Spleen (tissue), 11 donors: ENCODE measurements around the gene LIN7A. TPM values are rescaled to one million over a fixed set of nuclear protein-coding genes. Genes with fewer than 3 reads are reported as not detected.
A peak's percentile ranks its signal among the peaks of the same experiment; 100 is the strongest.
"Not testable (repeated sequence)": the region's sequence is repeated elsewhere in the genome, so short reads cannot be mapped to it uniquely, and the experiment has no call there.

Source experiments
- DNase-seq: peaks from one replicate; pipeline ENCODE4 v3.0.0-alpha.2; 2020
- H3K27ac ChIP-seq, 8 donors: fragments of 200-600 bp; sonication (generic) in 7 of 8; 1 replicate in 4 of 8; 2 replicates in 4 of 8; pipeline versions ENCODE4 v1.5.0 to v1.8.0; 2016 to 2021; ENCODE audit warnings: inconsistent platforms in 4 of 8, mild to moderate bottlenecking in 4 of 8, moderate library complexity in 1 of 8
- H3K27me3 ChIP-seq, 7 donors: fragments of 200-600 bp; sonication (generic) in 6 of 7; replicated peaks in 1 of 7; 1 replicate in 4 of 7; 2 replicates in 3 of 7; pipeline versions ENCODE4 v1.5.0 to v1.8.0; 2016 to 2021; ENCODE audit warnings: inconsistent platforms in 3 of 7, mild to moderate bottlenecking in 1 of 7
- H3K36me3 ChIP-seq, 6 donors: fragments of 200-600 bp; sonication (generic) in 5 of 6; 1 replicate in 4 of 6; 2 replicates in 2 of 6; pipeline versions ENCODE4 v1.5.0 to v1.8.0; 2016 to 2021; ENCODE audit warnings: inconsistent platforms in 2 of 6
- H3K4me1 ChIP-seq, 6 donors: fragments of 200-600 bp; sonication (generic) in 5 of 6; 1 replicate in 3 of 6; 2 replicates in 3 of 6; pipeline versions ENCODE4 v1.5.0 to v1.8.0; 2016 to 2021; ENCODE audit warnings: inconsistent platforms in 3 of 6
- H3K4me3 ChIP-seq, 8 donors: fragments of 200-600 bp; sonication (generic) in 7 of 8; 1 replicate in 4 of 8; 2 replicates in 4 of 8; pipeline versions ENCODE4 v1.5.0 to v1.8.0; 2016 to 2021; ENCODE audit warnings: inconsistent platforms in 4 of 8, mild to moderate bottlenecking in 4 of 8, moderate library complexity in 2 of 8
- H3K9me3 ChIP-seq, 8 donors: fragments of 200-600 bp; sonication (generic) in 7 of 8; 1 replicate in 4 of 8; 2 replicates in 4 of 8; pipeline versions ENCODE4 v1.5.0 to v1.8.0; 2016 to 2021; ENCODE audit warnings: inconsistent platforms in 4 of 8
- POLR2A ChIP-seq, 3 donors: fragments of 450-650 bp; IDR thresholded peaks; one replicate each; pipeline ENCODE4 v1.5.1; 2017; ENCODE audit warnings: antibody characterized with exemption in 3 of 3, mild to moderate bottlenecking in 1 of 3
- POLR2AphosphoS5 ChIP-seq, 3 donors: sonication (generic); formaldehyde crosslinking; IDR thresholded peaks; one replicate each; pipeline ENCODE4 v1.5.1; 2017; ENCODE audit warnings: antibody characterized with exemption in 3 of 3
- WGBS, 5 donors: extraction: QIAGEN DNeasy Blood & Tissue Kit in 3 of 5; methylation state at CpG; one replicate each; pipeline versions ENCODE4 v1.1.5 to v1.1.7; 2013 to 2018; 5-methylcytosine and 5-hydroxymethylcytosine counted together
- intact Hi-C: fragments of 100-400 bp; cut with DNase I; formaldehyde crosslinking; loops from one replicate; pipeline ENCODE4 v1.15.0; 2023; ENCODE audit warnings: low total_unique reads
- polyA plus RNA-seq, 3 donors: library from polyadenylated mRNA; stranded (reverse); fragments of 200-250 nt; gene quantifications; one replicate each; pipeline ENCODE4 v1.2.1, GENCODE V29; 2013
- total RNA-seq, 7 donors: library from RNA; depleted of rRNA in 3 of 7; stranded (reverse); fragments of >200 nt in 3 of 7; fragmentation: NEBNext Ultra II Directional in 4 of 7; extraction: Animal tissue kit (Norgen Biotek cat#: 25700) in 4 of 7; gene quantifications; one replicate each; pipeline versions ENCODE4 v1.1.0 to v1.2.1, GENCODE V29; 2016 to 2021
- TF ChIP-seq, protein P1 (sequence below), 11 experiments: fragments of 200-600 bp in 7 of 11; fragments of 450-650 bp in 4 of 11; sonication (generic) in 4 of 11; IDR thresholded peaks in 8 of 11; conservative IDR thresholded peaks in 3 of 11; 1 replicate in 7 of 11; 2 replicates in 4 of 11; pipeline versions ENCODE4 v1.4.0 to v1.8.0; 2016 to 2021; ENCODE audit warnings: antibody characterized with exemption in 11 of 11, inconsistent platforms in 4 of 11, mild to moderate bottlenecking in 1 of 11
- donor health status: healthy with polysubstance abuse.
- donor health status: DM: no; HTN: no; CAD: no; lungs with moderate emphysema.
- donor health status: DM: no; HTN: no; CAD: no.
- donor health status: Bipolar disorder and iron deficiency.
- donor health status: healthy.
- donor health status: DM: no; HTN: no; CAD: no.
- donor health status: DM: yes; HTN: yes; CAD: no.

LIN7A gene
- total and polyA plus RNA-seq, 10 donors: 1.7 to 31.6 (median 13.1) TPM

DNA sequence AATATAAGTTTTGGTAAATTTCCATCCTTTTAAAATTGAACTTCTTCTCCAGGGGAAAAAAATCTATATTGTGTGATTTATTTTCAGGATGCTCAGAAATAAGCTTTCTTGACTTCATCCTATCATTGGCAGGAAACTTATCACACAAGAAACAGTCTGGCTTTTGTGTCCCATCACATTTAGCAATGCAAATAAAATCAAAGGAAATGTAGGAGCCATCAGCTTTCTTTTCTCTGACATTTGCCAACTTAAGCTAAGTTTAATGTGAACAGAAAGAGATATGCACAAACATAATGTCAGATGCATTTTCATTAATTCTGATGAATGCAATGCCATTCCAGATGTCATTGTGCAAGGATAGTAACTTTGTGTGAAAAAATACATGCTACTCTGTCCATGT is 56.6 kb downstream of the LIN7A start:
- H3K36me3 ChIP-seq: no peaks in the 10 kb centered on the region
- peaks cover 0 to 9% (median 0%) of the 10 kb centered on the region in 8 donors for H3K9me3 ChIP-seq
- H3K4me3 ChIP-seq: no peak overlapping the region
- no peak for DNase-seq
- TF ChIP-seq, protein P1, sequence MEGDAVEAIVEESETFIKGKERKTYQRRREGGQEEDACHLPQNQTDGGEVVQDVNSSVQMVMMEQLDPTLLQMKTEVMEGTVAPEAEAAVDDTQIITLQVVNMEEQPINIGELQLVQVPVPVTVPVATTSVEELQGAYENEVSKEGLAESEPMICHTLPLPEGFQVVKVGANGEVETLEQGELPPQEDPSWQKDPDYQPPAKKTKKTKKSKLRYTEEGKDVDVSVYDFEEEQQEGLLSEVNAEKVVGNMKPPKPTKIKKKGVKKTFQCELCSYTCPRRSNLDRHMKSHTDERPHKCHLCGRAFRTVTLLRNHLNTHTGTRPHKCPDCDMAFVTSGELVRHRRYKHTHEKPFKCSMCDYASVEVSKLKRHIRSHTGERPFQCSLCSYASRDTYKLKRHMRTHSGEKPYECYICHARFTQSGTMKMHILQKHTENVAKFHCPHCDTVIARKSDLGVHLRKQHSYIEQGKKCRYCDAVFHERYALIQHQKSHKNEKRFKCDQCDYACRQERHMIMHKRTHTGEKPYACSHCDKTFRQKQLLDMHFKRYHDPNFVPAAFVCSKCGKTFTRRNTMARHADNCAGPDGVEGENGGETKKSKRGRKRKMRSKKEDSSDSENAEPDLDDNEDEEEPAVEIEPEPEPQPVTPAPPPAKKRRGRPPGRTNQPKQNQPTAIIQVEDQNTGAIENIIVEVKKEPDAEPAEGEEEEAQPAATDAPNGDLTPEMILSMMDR (IDR thresholded peaks at IDR 0.05 in 8 of 11, conservative IDR thresholded peaks at IDR 0.05 in 3 of 11): no peak
- TF ChIP-seq POLR2AphosphoS5 (IDR thresholded peaks at IDR 0.05): no peak
- TF ChIP-seq POLR2A (IDR thresholded peaks at IDR 0.05): no peak
- H3K27ac ChIP-seq: no peak overlapping the region
- H3K4me1 ChIP-seq: no peaks in the 10 kb centered on the region
- no peaks in the 10 kb centered on the region for H3K27me3 ChIP-seq
- intact Hi-C loops: no loop called here

DNA sequence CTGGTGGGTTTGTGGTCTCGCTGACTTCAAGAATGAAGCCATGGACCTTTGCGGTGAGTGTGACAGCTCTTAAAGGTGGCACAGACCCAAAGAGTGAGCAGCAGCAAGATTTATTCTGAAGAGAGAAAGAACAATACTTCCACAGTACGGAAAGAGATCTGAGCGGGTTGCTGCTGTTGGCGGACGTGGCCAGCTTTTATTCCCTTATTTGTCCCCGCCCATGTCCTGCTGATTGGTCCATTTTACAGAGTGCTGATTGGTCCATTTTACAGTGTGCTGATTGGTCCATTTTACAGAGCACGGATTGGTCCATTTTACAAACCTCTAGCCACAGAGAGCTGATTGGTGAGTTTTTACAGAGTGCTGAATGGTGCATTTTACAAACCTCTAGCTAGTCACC is 59.3 kb downstream of the LIN7A start:
- H3K27ac ChIP-seq: peak overlapping the region in 6 of 8 donors; percentile 2 to 54 (median 28)
- intact Hi-C loops, H3K9me3 ChIP-seq, H3K4me3 ChIP-seq, DNase-seq, H3K4me1 ChIP-seq, H3K36me3 ChIP-seq, H3K27me3 ChIP-seq: not testable (repeated sequence)
- WGBS, 5 donors: 83 to 89% (median 88%) methylated on average over 8 of the region's 8 CpGs

DNA sequence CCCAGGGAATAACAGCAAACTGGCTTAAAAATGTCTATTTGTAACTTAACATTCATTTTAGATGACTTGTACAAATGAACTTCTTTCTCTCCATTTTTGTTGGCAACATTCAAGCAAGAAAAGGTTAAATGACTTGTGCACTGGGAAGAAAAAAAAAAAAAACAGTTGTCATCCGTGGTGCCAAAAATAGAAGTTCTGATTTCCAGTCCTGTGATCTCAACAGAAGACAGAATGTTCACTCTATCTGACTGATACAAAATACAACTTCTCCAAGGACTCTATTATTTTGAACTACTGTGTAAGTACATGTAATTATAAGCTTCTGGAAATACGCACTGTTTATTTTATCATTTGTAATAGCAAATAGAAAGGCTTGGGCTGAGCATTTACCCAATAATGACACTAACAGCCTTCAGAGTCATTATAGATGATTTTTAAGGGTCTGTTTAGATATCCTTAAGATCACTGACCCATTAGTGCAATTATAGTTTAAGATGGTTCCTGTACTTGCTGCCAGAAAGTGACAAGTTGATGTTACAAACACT is 59.9 kb downstream of the LIN7A start:
- no peak overlapping the region for H3K4me3 ChIP-seq
- H3K27me3 ChIP-seq: no peaks in the 10 kb centered on the region
- DNase-seq: no peak
- no peak for TF ChIP-seq POLR2AphosphoS5 (IDR thresholded peaks at IDR 0.05)
- TF ChIP-seq, protein P1 (IDR thresholded peaks at IDR 0.05 in 8 of 11, conservative IDR thresholded peaks at IDR 0.05 in 3 of 11): no peak
- TF ChIP-seq POLR2A (IDR thresholded peaks at IDR 0.05): no peak
- H3K27ac ChIP-seq: peak overlapping the region in 6 of 8 donors; percentile 2 to 54 (median 30)
- intact Hi-C loops: no loop called here
- no peaks in the 10 kb centered on the region for H3K36me3 ChIP-seq
- H3K9me3 ChIP-seq: peaks cover 0 to 9% (median 0%) of the 10 kb centered on the region in 8 donors
- H3K4me1 ChIP-seq: no peaks in the 10 kb centered on the region
- 39 to 58% (median 51%) methylated on average over 2 of the region's 2 CpGs for WGBS, 5 donors

DNA sequence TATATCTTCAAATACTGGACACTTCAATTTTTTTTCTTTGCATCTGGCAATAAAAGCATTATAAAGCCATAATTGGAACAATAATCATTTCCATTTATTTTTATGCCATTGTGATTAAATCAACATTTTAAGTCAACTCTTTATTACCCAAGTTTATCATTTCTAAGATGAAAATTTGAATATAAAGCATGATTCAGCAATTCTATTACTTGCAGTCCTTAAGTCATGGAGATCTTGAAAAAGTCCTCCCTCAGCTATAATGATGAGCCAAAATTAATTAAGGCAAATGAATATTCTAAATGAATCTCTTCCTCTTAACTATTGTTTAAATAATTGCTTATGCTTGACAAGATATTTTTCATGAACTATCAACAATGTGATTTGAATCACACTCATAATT is 65.7 kb downstream of the LIN7A start:
- Histone ChIP-seq H3K36me3 (no peaks in the 10 kb centered on the region), H3K27me3 (no peaks in the 10 kb centered on the region), H3K4me1 (no peaks in the 10 kb centered on the region), H3K9me3 (no peaks in the 10 kb centered on the region), H3K27ac (no peak overlapping the region), H3K4me3 (no peak overlapping the region)
- intact Hi-C loops: no loop called here
- DNase-seq: no peak
- no peak for TF ChIP-seq POLR2AphosphoS5 (IDR thresholded peaks at IDR 0.05)
- TF ChIP-seq, protein P1 (IDR thresholded peaks at IDR 0.05 in 8 of 11, conservative IDR thresholded peaks at IDR 0.05 in 3 of 11): no peak
- no peak for TF ChIP-seq POLR2A (IDR thresholded peaks at IDR 0.05)

DNA sequence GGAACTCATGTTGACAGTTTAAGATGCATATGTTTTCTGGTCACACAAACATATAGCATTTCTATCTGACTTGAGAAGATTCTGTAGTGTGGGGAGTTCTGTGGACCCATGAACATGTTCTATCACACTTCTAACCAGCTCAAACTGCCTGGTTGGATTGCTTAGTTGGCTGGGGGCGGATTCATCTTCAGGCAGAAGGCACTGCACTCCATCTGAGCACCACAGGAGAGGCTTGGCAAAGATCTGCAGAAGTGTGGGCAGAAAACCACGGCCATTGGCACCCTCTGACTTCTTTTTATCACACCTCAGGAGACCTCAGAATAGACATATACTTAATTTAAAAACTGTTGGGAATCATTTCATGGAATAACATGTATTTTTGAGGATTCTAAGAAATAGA is 68.5 kb downstream of the LIN7A start:
- Histone ChIP-seq H3K9me3 (no peaks in the 10 kb centered on the region), H3K4me3 (no peak overlapping the region), H3K27ac (no peak overlapping the region), H3K36me3 (no peaks in the 10 kb centered on the region), H3K4me1 (no peaks in the 10 kb centered on the region), H3K27me3 (no peaks in the 10 kb centered on the region)
- WGBS, 5 donors: 44 to 71% (median 60%) methylated on average over 2 of the region's 2 CpGs
- TF ChIP-seq POLR2A (IDR thresholded peaks at IDR 0.05) (no peak), POLR2AphosphoS5 (IDR thresholded peaks at IDR 0.05) (no peak)
- TF ChIP-seq, protein P1 (IDR thresholded peaks at IDR 0.05 in 8 of 11, conservative IDR thresholded peaks at IDR 0.05 in 3 of 11): no peak
- intact Hi-C loops: no loop called here
- no peak for DNase-seq
